DMS153 (cell line): ENCODE data around the gene KIF4A.

ENCODE experiments used
- DNase-seq: peaks from one replicate; lab custom pipeline; 2025; lab: John Stamatoyannopoulos, UW

The KIF4A gene

GRCh38 chrX:70402721-70403120, 112.8 kb downstream of the KIF4A start:
- no peak for DNase-seq

GRCh38 chrX:70405003-70405402, 115.1 kb downstream of the KIF4A start:
- DNase-seq: no peak

- DNase-seq: no peak
These were observed 121.0 kb downstream of the KIF4A start for GRCh38 chrX:70410921-70411320.

- DNase-seq: no peak
These were observed 121.6 kb downstream of the KIF4A start for GRCh38 chrX:70411475-70411874.

- DNase-seq: no peak
These were observed 131.7 kb downstream of the KIF4A start for GRCh38 chrX:70421618-70422017.

- DNase-seq: peak; percentile 54
These were observed 133.0 kb downstream of the KIF4A start, which contains the start of gene GDPD2 for GRCh38 chrX:70422851-70423341. GDPD2 (plus strand) TSS chrX:70423314; CDS start chrX:70424985, 1,671 bp downstream.

GRCh38 chrX:70423936-70424675, 134.2 kb downstream of the KIF4A start:
- no peak for DNase-seq

- DNase-seq: no peak
These were observed 134.9 kb downstream of the KIF4A start for GRCh38 chrX:70424801-70425200.

GRCh38 chrX:70426286-70427278, 136.7 kb downstream of the KIF4A start:
- no peak for DNase-seq

- no peak for DNase-seq
These were observed 137.5 kb downstream of the KIF4A start for GRCh38 chrX:70427365-70427764.

GRCh38 chrX:70429759-70430158, 139.9 kb downstream of the KIF4A start:
- DNase-seq: no peak

- DNase-seq: no peak
These were observed 143.3 kb downstream of the KIF4A start for GRCh38 chrX:70432936-70433847.

GRCh38 chrX:70433848-70434351, 144.0 kb downstream of the KIF4A start:
- DNase-seq: peak; percentile 57

- DNase-seq: peak; percentile 54
These were observed 144.5 kb downstream of the KIF4A start for GRCh38 chrX:70434352-70434866.

- DNase-seq: no peak
These were observed 145.1 kb downstream of the KIF4A start for GRCh38 chrX:70434914-70435586.

GRCh38 chrX:70436343-70436742, 146.4 kb downstream of the KIF4A start:
- no peak for DNase-seq

- no peak for DNase-seq
These were observed 147.1 kb downstream of the KIF4A start for GRCh38 chrX:70437011-70437410.

GRCh38 chrX:70437921-70438665, 148.2 kb downstream of the KIF4A start:
- no peak for DNase-seq

- DNase-seq: no peak
These were observed 149.1 kb downstream of the KIF4A start for GRCh38 chrX:70439016-70439415.

GRCh38 chrX:70442224-70442623, 152.3 kb downstream of the KIF4A start:
- DNase-seq: no peak
